Neural progenitor cell (in vitro differentiated cells): ENCODE data around the gene EIF4G3.
"Not testable (repeated sequence)": the region's sequence is repeated elsewhere in the genome, so short reads cannot be mapped to it uniquely, and the experiment has no call there.

ENCODE experiments used
- EZH2phosphoT487 ChIP-seq: fragments of 200-600 bp; sonication (generic); IDR thresholded peaks from 2 replicates; pipeline ENCODE4 v1.6.1; 2017; ENCODE audit warnings: antibody characterized with exemption
- TF ChIP-seq, protein P1 (sequence below): fragments of 200-600 bp; sonication (generic); IDR thresholded peaks from 2 replicates; pipeline ENCODE4 v1.5.1; 2017; ENCODE audit warnings: antibody characterized with exemption, mild to moderate bottlenecking

DNA sequence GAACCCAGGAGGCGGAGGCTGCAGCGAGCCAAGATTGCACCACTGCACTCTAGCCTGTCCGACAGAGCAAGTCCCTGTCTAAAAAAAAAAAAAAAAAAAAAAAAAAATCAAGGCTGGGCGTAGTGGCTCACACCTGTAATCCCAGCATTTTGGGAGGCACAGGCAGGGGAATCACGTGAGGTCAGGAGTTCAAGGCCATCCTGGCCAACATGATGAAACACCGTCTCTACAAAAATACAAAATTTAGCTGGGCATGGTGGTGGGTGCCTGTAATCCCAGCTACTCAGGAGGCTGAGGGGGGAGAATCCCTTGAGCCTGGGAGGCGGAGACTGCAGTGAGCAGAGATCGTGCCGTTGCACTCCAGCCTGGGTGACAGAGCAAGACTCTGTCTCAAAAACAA, 387.1 kb downstream of the EIF4G3 start:
- not testable (repeated sequence) for TF ChIP-seq EZH2phosphoT487
- TF ChIP-seq, protein P1, sequence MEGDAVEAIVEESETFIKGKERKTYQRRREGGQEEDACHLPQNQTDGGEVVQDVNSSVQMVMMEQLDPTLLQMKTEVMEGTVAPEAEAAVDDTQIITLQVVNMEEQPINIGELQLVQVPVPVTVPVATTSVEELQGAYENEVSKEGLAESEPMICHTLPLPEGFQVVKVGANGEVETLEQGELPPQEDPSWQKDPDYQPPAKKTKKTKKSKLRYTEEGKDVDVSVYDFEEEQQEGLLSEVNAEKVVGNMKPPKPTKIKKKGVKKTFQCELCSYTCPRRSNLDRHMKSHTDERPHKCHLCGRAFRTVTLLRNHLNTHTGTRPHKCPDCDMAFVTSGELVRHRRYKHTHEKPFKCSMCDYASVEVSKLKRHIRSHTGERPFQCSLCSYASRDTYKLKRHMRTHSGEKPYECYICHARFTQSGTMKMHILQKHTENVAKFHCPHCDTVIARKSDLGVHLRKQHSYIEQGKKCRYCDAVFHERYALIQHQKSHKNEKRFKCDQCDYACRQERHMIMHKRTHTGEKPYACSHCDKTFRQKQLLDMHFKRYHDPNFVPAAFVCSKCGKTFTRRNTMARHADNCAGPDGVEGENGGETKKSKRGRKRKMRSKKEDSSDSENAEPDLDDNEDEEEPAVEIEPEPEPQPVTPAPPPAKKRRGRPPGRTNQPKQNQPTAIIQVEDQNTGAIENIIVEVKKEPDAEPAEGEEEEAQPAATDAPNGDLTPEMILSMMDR: not testable (repeated sequence)
